Aorta (tissue), 5 donors: ENCODE data around the gene NAP1L1. TPM values are rescaled to one million over a fixed set of nuclear protein-coding genes. Genes with fewer than 3 reads are reported as not detected.
A peak's percentile ranks its signal among the peaks of the same experiment; 100 is the strongest.

Experiments used
- ATAC-seq: fragments of 200-7000 bp; cut with Tn5 transposase; one replicate; pipeline ENCODE4 v1.9.1; 2022; ENCODE audit warnings: moderate library complexity; ENCODE audit not compliant: low FRiP score
- DNase-seq, 2 donors: peaks; one replicate each; pipeline ENCODE4 v3.0.0-alpha.2; 2020
- H3K27ac ChIP-seq, 2 donors: one replicate each; pipeline ENCODE4 v1.5.1; 2013; ENCODE audit warnings: low read length in 2 of 2, mild to moderate bottlenecking in 2 of 2, moderate library complexity in 2 of 2, control low read depth in 1 of 2, inconsistent platforms in 1 of 2, low read depth in 1 of 2
- H3K27me3 ChIP-seq, 2 donors: one replicate each; pipeline ENCODE4 v1.6.1; 2013; ENCODE audit warnings: control low read depth in 1 of 2, low read length in 1 of 2, mild to moderate bottlenecking in 1 of 2, moderate library complexity in 1 of 2; ENCODE audit not compliant: insufficient read depth in 2 of 2, control insufficient read depth in 1 of 2
- H3K36me3 ChIP-seq, 2 donors: one replicate each; pipeline ENCODE4 v1.6.1; 2013; ENCODE audit warnings: control low read depth in 1 of 2, low read length in 1 of 2, mild to moderate bottlenecking in 1 of 2; ENCODE audit not compliant: insufficient read depth in 2 of 2, control insufficient read depth in 1 of 2
- H3K4me1 ChIP-seq, 2 donors: one replicate each; pipeline ENCODE4 v1.6.1; 2013; ENCODE audit warnings: low read length in 2 of 2, control low read depth in 1 of 2, mild to moderate bottlenecking in 1 of 2, moderate library complexity in 1 of 2; ENCODE audit not compliant: insufficient read depth in 2 of 2, control insufficient read depth in 1 of 2
- H3K4me3 ChIP-seq, 2 donors: one replicate each; pipeline ENCODE4 v1.5.1; 2013; ENCODE audit warnings: low read length in 2 of 2, control low read depth in 1 of 2, mild to moderate bottlenecking in 1 of 2
- H3K9me3 ChIP-seq: one replicate; pipeline ENCODE4 v1.6.1; 2013; ENCODE audit warnings: mild to moderate bottlenecking, low read length; ENCODE audit not compliant: control insufficient read depth
- WGBS, 2 donors: extraction: QIAGEN DNeasy Blood & Tissue Kit; methylation state at CpG; one replicate each; pipeline ENCODE4 v1.1.7; 2013; 5-methylcytosine and 5-hydroxymethylcytosine counted together
- intact Hi-C, 2 donors: fragments of 100-400 bp; cut with DNase I; formaldehyde crosslinking; loops; one replicate each; pipeline versions ENCODE4 v1.14.2 to v1.15.0; 2022
- polyA plus RNA-seq, 2 donors: library from polyadenylated mRNA; stranded (reverse); fragments of 200-250 nt; gene quantifications; one replicate each; pipeline ENCODE4 v1.2.3, GENCODE V29; 2013
- total RNA-seq, 2 donors: library from RNA; stranded (reverse); fragmentation: NEBNext Ultra II Directional; extraction: Animal tissue kit (Norgen Biotek cat#: 25700); gene quantifications; one replicate each; pipeline ENCODE4 v1.2.1, GENCODE V29; 2021
- donor health status: healthy with polysubstance abuse.
- donor health status: Bipolar disorder and iron deficiency.
- donor health status: DM: no; HTN: no; CAD: no.
- donor health status: DM: no; HTN: no; CAD: no.
- donor health status: DM: yes; HTN: yes; CAD: no.

NAP1L1 gene
- total and polyA plus RNA-seq, 4 donors, result 312 to 668 (median 346) TPM

DNA sequence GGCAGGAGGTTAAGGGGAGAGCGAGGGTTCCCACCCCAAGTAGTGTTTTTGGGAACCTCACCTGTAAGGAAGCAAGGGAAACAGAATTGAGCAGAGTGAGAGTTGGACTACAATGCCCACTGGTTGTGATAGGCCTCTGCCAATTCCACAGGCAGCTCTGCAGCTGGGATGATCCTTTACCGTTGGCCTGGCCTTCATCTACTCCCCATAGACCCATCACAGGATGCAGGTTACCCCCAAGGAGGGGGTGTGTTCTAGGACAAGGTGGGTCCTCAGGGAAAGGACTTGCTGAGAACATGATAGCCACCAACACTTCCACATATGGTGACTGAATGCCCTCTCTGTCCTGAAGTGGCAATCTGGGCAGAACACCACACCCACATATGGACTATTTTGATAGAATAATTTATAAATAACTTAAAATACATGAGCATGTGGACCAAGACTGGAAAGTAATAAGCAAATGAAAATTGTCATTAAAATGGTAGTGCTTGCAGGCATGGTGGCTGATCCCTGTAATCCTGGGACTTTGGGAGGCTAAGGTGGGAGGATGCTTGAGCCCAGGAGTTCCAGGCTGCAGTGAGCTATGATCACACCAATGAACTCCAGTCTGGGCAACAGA is 61.3 kb downstream of the NAP1L1 start:
- WGBS, 2 donors, result 85 to 88% methylated on average over 2 of the region's 2 CpGs
- intact Hi-C loops, result no loop called here
- no peak for ATAC-seq

DNA sequence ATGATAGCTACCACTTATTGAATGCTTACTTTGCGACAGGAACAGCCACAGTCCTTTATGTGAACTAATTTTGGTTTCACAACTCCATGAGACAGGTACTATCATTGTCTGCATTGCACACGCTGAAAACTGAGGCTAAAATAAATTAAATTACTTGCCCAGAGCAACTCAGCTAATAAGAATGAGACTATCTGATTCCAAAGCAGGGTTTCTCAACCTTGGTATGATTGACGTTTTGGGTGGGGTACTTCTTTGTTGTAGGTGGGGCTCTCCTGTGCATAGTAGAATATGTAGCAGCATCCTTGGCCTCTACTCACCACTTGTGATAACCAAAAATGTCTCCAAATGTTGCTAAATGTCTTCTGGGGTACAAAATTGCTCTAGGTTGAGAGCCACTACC is 62.0 kb downstream of the NAP1L1 start:
- no peak overlapping the region for H3K4me3 ChIP-seq
- no peaks in the 10 kb centered on the region for H3K27me3 ChIP-seq
- no peaks in the 10 kb centered on the region for H3K9me3 ChIP-seq
- intact Hi-C loops, result no loop called here
- no peak overlapping the region for H3K27ac ChIP-seq
- no peak for DNase-seq
- no peaks in the 10 kb centered on the region for H3K4me1 ChIP-seq
- no peak for ATAC-seq
- 94 to 95% methylated on average over 3 of the region's 3 CpGs for WGBS, 2 donors
- no peaks in the 10 kb centered on the region for H3K36me3 ChIP-seq

More for the DNA sequence above, 61.3 kb downstream of the NAP1L1 start:
- no peaks in the 10 kb centered on the region for H3K36me3 ChIP-seq
- no peaks in the 10 kb centered on the region for H3K27me3 ChIP-seq
- no peak overlapping the region for H3K27ac ChIP-seq
- DNase-seq, result no peak
- no peaks in the 10 kb centered on the region for H3K9me3 ChIP-seq
- no peaks in the 10 kb centered on the region for H3K4me1 ChIP-seq
- H3K4me3 ChIP-seq, result no peak overlapping the region

DNA sequence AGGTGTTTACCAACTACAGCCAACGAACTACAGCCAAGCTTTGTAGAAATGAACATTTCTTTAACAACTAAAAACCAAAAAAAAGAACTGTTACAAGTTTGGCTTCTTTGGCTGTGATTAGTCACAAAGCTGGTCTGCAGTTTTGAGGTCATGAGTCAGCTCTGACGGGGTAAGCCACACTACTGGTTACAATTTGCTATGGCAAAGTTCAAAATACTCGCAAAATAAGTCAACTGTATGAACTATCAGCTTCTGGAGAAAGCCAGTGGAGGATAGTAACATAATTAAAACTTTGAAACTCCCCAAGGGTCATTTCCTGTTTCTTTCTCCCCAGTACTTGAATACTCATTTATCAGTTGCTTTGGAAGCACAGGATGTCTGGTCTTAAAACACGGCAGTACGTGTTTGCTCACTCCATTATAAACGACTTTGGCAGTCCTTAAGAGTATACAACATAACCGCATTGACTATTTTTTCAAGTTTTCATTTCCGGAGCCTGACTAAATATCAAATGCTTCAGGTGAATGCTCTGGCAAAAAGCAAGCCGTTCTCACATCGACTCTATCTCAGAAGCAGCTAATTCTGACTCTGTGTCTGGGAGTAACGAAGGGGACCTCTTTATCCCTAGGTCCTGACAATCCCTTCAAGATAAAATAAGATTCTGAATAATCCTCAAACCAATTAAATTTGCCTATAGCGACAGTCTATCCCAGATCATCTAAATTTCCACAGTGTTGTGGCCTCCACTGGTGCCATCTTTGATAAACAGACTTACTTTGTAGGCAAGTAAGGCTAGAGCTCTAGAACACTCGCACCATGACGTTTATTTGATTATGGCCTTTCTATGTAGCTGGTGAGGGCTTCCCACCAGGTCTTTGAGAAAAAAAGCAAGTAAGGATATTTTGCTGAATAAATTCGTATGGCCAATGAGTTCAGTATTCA is 63.5 kb downstream of the NAP1L1 start:
- H3K27ac ChIP-seq, result no peak overlapping the region
- intact Hi-C loops, result no loop called here
- peak in 1 of 2 donors; percentile 64 for DNase-seq

DNA sequence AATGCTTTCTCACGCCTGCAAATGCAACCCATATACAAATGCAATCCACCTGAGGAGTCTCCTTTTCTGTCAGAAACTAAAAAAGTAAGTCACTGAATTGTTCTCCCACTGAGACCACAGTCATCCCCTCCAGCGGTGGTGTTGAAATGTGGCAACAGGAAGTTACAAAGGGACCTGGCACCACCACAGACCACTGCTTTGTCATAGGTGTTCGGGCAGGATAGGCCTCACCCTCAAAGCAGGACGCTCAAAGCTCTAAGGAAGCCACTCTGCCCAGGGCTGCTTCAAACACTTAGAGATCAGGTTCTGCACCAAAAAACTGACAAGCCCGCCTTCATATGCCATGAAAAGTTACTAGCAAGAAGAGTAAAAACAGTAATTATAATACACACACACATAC is 64.2 kb downstream of the NAP1L1 start:
- Histone ChIP-seq H3K27me3 (no peaks in the 10 kb centered on the region), H3K4me3 (no peak overlapping the region), H3K27ac (peak overlapping the region in 1 of 2 donors; percentile 25), H3K36me3 (no peaks in the 10 kb centered on the region), H3K9me3 (no peaks in the 10 kb centered on the region), H3K4me1 (no peaks in the 10 kb centered on the region)
- intact Hi-C loops, result no loop called here
- peak in 1 of 2 donors; percentile 55 for DNase-seq
- no peak for ATAC-seq
- 84 to 89% methylated on average over 5 of the region's 5 CpGs for WGBS, 2 donors

More for the DNA sequence above, 63.5 kb downstream of the NAP1L1 start:
- H3K9me3 ChIP-seq, result no peaks in the 10 kb centered on the region
- no peaks in the 10 kb centered on the region for H3K4me1 ChIP-seq
- no peak for ATAC-seq
- H3K4me3 ChIP-seq, result no peak overlapping the region
- no peaks in the 10 kb centered on the region for H3K27me3 ChIP-seq
- H3K36me3 ChIP-seq, result no peaks in the 10 kb centered on the region
- 61 to 68% methylated on average over 15 of the region's 15 CpGs for WGBS, 2 donors

DNA sequence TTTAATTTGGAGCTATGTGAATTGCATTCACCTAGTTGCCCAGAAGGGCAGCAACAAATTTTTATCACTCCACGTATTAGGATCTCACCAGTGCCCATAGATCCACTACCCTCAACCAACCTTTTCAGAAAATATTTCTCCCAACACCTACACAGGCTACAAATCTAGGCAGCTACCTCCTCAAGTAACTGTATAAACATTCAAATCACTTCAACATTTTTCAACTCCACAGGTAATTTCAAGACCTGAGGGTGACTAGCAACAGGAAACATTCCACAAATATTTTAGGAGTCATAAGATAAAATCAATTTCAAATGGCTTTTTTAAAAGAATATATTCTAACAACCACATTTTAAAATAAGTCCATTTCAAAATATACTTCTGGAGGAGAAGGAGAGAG is 65.8 kb downstream of the NAP1L1 start:
- 81 to 92% methylated on average over 1 of the region's 1 CpG for WGBS, 2 donors

DNA sequence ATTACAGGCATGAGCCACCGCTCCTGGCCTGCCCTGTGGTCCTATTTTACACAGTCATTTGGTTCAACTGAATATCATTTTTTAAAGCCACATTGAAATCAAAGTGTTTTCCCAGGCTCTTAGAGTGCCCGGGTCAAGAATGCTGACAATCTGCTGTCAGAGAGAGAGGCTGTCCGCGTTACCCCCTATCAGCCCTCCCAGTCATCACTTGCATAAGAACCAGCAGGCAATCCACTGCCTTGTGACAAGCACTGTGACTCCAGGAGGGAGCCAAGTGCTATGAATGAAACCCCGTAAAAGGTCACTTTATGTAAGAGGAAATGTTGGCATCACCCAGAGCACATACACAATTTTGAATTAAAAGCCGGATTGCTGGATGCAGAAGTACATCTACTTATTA is 66.4 kb downstream of the NAP1L1 start:
- Histone ChIP-seq H3K27ac (no peak overlapping the region), H3K36me3 (no peaks in the 10 kb centered on the region), H3K27me3 (no peaks in the 10 kb centered on the region), H3K4me3 (no peak overlapping the region), H3K9me3 (no peaks in the 10 kb centered on the region), H3K4me1 (no peaks in the 10 kb centered on the region)
- 48 to 61% methylated on average over 6 of the region's 6 CpGs for whole genome bisulfite sequencing, 2 donors
- DNase-seq (no peak), ATAC-seq (no peak)
- intact Hi-C loops, result no loop called here

More for the DNA sequence above, 65.8 kb downstream of the NAP1L1 start:
- H3K36me3 ChIP-seq, result no peaks in the 10 kb centered on the region
- H3K27ac ChIP-seq, result no peak overlapping the region
- H3K9me3 ChIP-seq, result no peaks in the 10 kb centered on the region
- ATAC-seq, result no peak
- no peaks in the 10 kb centered on the region for H3K4me1 ChIP-seq
- no peak for DNase-seq
- no peaks in the 10 kb centered on the region for H3K27me3 ChIP-seq
- no peak overlapping the region for H3K4me3 ChIP-seq
- intact Hi-C loops, result no loop called here

DNA sequence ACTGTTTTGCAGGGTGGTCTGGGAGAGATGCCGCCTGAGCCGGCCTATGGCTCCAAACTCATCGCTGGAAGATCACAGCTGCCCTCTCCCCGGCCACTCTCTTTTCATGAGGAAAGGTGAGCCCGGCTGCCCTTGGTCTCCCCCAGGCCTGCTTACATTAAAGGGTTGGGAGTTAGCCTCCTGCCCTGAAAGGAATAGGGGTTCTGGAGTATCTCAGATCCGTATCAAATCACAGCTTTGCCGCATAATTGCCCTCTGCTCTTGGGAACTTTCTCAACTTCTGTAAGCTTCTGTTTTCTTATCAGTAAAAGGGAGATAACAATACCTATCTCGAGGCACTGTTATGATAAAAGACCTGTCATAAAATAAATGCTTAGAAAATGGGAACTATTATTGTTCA is 70.5 kb downstream of the NAP1L1 start:
- H3K4me1 ChIP-seq, result no peaks in the 10 kb centered on the region
- WGBS, 2 donors, result 83 to 85% methylated on average over 8 of the region's 8 CpGs
- intact Hi-C loops, result no loop called here
- ATAC-seq, result no peak
- no peaks in the 10 kb centered on the region for H3K36me3 ChIP-seq
- H3K27ac ChIP-seq, result no peak overlapping the region
- no peaks in the 10 kb centered on the region for H3K27me3 ChIP-seq
- H3K4me3 ChIP-seq, result no peak overlapping the region
- no peaks in the 10 kb centered on the region for H3K9me3 ChIP-seq
- no peak for DNase-seq

DNA sequence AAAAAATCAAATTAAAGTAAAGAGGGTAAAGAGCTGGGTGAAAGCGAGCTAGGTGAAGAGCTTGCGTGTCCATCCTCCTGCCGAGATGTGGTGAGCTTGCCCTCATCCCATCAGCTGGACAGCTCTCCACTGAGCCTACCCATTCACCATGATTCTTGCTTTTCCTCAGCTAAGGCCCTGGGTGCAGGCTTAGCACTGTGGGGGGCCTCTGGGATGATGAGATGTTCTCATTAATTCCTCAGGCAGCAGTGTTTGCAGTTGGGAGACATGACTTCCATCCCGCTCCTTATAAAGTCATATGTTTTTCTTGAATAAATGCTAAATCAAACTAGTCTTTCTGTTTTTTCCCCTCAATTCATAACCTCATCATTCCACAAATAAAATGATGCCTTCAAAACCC is 70.9 kb downstream of the NAP1L1 start:
- H3K27me3 ChIP-seq, result no peaks in the 10 kb centered on the region
- no peaks in the 10 kb centered on the region for H3K4me1 ChIP-seq
- intact Hi-C loops, result no loop called here
- WGBS, 2 donors, result 96 to 99% methylated on average over 4 of the region's 4 CpGs
- no peak for ATAC-seq
- no peak overlapping the region for H3K27ac ChIP-seq
- no peaks in the 10 kb centered on the region for H3K36me3 ChIP-seq
- no peaks in the 10 kb centered on the region for H3K9me3 ChIP-seq
- no peak overlapping the region for H3K4me3 ChIP-seq
- no peak for DNase-seq

DNA sequence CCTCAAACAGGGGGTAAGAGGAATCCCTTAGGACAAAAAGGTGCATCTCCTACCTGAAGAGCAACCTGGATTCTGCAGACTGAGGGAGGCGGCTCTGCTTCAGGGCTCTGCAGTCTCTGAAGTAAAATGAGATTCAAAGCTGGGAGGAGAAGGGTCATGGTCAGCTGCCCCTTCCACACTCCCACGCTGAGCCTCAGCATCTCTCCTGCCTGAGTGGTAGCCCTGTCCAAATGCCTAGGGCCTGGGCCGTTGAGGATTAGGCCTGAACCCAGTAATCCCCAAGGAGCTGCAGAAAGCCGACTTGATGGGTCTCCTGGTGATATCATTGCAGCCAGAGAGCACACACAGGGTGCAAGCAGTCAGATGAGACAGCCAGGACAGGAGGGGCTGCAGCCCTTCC is 71.8 kb downstream of the NAP1L1 start:
- H3K4me3 ChIP-seq, result no peak overlapping the region
- H3K27me3 ChIP-seq, result no peaks in the 10 kb centered on the region
- WGBS, 2 donors, result 91 to 94% methylated on average over 4 of the region's 4 CpGs
- intact Hi-C loops, result no loop called here
- H3K9me3 ChIP-seq, result no peaks in the 10 kb centered on the region
- ATAC-seq (no peak), DNase-seq (no peak)
- no peak overlapping the region for H3K27ac ChIP-seq
- H3K4me1 ChIP-seq, result no peaks in the 10 kb centered on the region
- no peaks in the 10 kb centered on the region for H3K36me3 ChIP-seq
